Measurements from ENCODE around the gene DAB2.

DNA sequence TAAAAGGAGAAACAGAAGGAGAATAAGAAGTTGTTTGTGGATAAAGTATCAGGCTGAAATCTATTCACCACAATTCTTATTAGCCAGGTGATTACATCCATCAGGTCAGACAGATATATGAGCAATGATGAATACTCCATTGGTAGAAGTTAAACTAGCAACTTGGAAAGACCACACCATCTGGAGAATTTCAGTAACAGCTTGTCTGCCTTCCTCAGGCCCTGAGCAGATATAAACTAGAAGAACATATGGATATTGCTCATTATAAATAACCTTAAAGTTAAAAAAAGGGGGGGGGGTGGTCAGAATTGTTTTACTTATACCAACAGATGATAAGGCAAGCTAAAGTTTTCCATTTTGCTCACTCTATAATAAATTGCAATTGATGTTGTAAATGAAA, 10.4 kb downstream of the DAB2 start:
- TF ChIP-seq, protein P1, sequence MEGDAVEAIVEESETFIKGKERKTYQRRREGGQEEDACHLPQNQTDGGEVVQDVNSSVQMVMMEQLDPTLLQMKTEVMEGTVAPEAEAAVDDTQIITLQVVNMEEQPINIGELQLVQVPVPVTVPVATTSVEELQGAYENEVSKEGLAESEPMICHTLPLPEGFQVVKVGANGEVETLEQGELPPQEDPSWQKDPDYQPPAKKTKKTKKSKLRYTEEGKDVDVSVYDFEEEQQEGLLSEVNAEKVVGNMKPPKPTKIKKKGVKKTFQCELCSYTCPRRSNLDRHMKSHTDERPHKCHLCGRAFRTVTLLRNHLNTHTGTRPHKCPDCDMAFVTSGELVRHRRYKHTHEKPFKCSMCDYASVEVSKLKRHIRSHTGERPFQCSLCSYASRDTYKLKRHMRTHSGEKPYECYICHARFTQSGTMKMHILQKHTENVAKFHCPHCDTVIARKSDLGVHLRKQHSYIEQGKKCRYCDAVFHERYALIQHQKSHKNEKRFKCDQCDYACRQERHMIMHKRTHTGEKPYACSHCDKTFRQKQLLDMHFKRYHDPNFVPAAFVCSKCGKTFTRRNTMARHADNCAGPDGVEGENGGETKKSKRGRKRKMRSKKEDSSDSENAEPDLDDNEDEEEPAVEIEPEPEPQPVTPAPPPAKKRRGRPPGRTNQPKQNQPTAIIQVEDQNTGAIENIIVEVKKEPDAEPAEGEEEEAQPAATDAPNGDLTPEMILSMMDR (conservative IDR thresholded peaks at IDR 0.05; ENCODE audit: low read depth, low read length), result no peak
- no peak for TF ChIP-seq EZH2 (IDR thresholded peaks at IDR 0.05; ENCODE audit: borderline replicate concordance, low read depth, low read length, poor library complexity, severe bottlenecking)
